Keratinocyte (primary cell): ENCODE measurements around the gene DHX15. TPM values are rescaled to one million over a fixed set of nuclear protein-coding genes. Genes with fewer than 3 reads are reported as not detected.

Experiments
- DNase-seq: peaks from one replicate; pipeline ENCODE4 v3.0.0-alpha.2; 2011; ENCODE audit warnings: low read depth, missing footprints, low spot score
- FAIRE-seq: peaks from 2 replicates; lab custom pipeline; 2011; peaks lifted over from hg19 to GRCh38; lab: Jason Lieb, UNC
- H2AFZ ChIP-seq: 2 replicates; pipeline ENCODE4 v1.6.0; 2012; ENCODE audit warnings: low read length, control low read depth, inconsistent platforms; ENCODE audit not compliant: control insufficient read depth
- H3K27ac ChIP-seq: 2 replicates; pipeline ENCODE4 v1.5.1; 2011; ENCODE audit warnings: low read length; ENCODE audit not compliant: control insufficient read depth, insufficient read depth
- H3K27me3 ChIP-seq: 3 replicates; pipeline ENCODE4 v1.6.0; 2011; ENCODE audit warnings: low read length; ENCODE audit not compliant: control insufficient read depth, insufficient read depth; ENCODE audit errors: extremely low read depth
- H3K36me3 ChIP-seq, 2 experiments: 2 replicates in 1 of 2; 3 replicates in 1 of 2; pipeline ENCODE4 v1.5.1; 2011; ENCODE audit warnings: low read length in 2 of 2, mild to moderate bottlenecking in 1 of 2; ENCODE audit not compliant: control insufficient read depth in 2 of 2, insufficient read depth in 2 of 2; ENCODE audit errors: extremely low read depth in 1 of 2
- H3K4me1 ChIP-seq: 3 replicates; pipeline ENCODE4 v1.5.1; 2011; ENCODE audit warnings: low read length; ENCODE audit not compliant: control insufficient read depth, insufficient read depth; ENCODE audit errors: extremely low read depth
- H3K4me2 ChIP-seq: 3 replicates; pipeline ENCODE4 v1.6.0; 2011; ENCODE audit warnings: low read depth, low read length; ENCODE audit not compliant: control insufficient read depth, insufficient read depth; ENCODE audit errors: extremely low read depth
- H3K4me3 ChIP-seq, 3 experiments: fragments of 200-600 bp in 1 of 3; sonication (generic) in 1 of 3; 2 replicates in 2 of 3; 3 replicates in 1 of 3; pipeline ENCODE4 v1.5.1; 2011 to 2016; ENCODE audit warnings: low read length in 3 of 3, mild to moderate bottlenecking in 3 of 3, control low read depth in 2 of 3, inconsistent platforms in 1 of 3, low read depth in 1 of 3, mixed read lengths in 1 of 3, mixed run types in 1 of 3, moderate library complexity in 1 of 3; ENCODE audit not compliant: control insufficient read depth in 2 of 3, insufficient read depth in 2 of 3; ENCODE audit errors: extremely low read depth in 1 of 3
- H3K79me2 ChIP-seq: 2 replicates; pipeline ENCODE4 v1.6.0; 2012; ENCODE audit warnings: low read length; ENCODE audit not compliant: control insufficient read depth, insufficient read depth
- H3K9ac ChIP-seq: 3 replicates; pipeline ENCODE4 v1.6.0; 2011; ENCODE audit warnings: low read length; ENCODE audit not compliant: control insufficient read depth, insufficient read depth; ENCODE audit errors: extremely low read depth
- H3K9me1 ChIP-seq: 3 replicates; pipeline ENCODE4 v1.6.0; 2011; ENCODE audit warnings: low read length; ENCODE audit not compliant: control insufficient read depth, insufficient read depth; ENCODE audit errors: extremely low read depth
- H3K9me3 ChIP-seq: 2 replicates; pipeline ENCODE4 v1.5.1; 2012; ENCODE audit warnings: low read depth, low read length; ENCODE audit not compliant: control insufficient read depth
- H4K20me1 ChIP-seq: 3 replicates; pipeline ENCODE4 v1.6.0; 2011; ENCODE audit warnings: low read length; ENCODE audit not compliant: control insufficient read depth, insufficient read depth; ENCODE audit errors: extremely low read depth
- CTCF ChIP-seq, 3 experiments: IDR thresholded peaks in 1 of 3; conservative IDR thresholded peaks in 1 of 3; optimal IDR thresholded peaks in 1 of 3; 2 replicates in 2 of 3; 3 replicates in 1 of 3; pipeline versions ENCODE3 to v1.5.1; 2011; ENCODE audit warnings: low read length in 3 of 3, mild to moderate bottlenecking in 3 of 3, moderate library complexity in 2 of 3, control low read depth in 1 of 3, inconsistent platforms in 1 of 3; ENCODE audit not compliant: insufficient read depth in 2 of 3; ENCODE audit errors: extremely low read depth in 1 of 3
- EZH2 ChIP-seq: IDR thresholded peaks from one replicate; pipeline ENCODE4 v1.6.1; 2012; ENCODE audit warnings: inconsistent platforms, mild to moderate bottlenecking, low read length, moderate library complexity
- dilution Hi-C: fragments of 300-500 bp; cut with MboI; formaldehyde crosslinking; loops from one replicate; pipeline ENCODE4 v1.7.0; 2020; ENCODE audit warnings: low sequenced_read_pairs; ENCODE audit not compliant: extremely low pct_ligation_motif_present
- polyA plus RNA-seq, 5 experiments: library from polyadenylated mRNA; depleted of rRNA in 3 of 5; stranded (reverse) in 3 of 5; stranded (forward) in 1 of 5; unstranded in 1 of 5; fragments of >200 nt; gene quantifications; 1 replicate in 1 of 5; 2 replicates in 3 of 5; 3 replicates in 1 of 5; pipeline versions ENCODE4 v1.2.1 to v1.2.3, GENCODE V29; 2011 to 2012; ENCODE audit warnings: missing spikeins in 2 of 5, low read depth in 1 of 5, low replicate concordance in 1 of 5

DHX15 gene
- polyA plus RNA-seq, 1 donor (not counting 4 experiments of a cell fraction or from before 2014, with no cell fraction given) = 206 TPM

GRCh38 chr4:24496597-24496996 lies 87.8 kb downstream of the DHX15 start:
- Histone ChIP-seq H3K79me2 (no peaks in the 10 kb centered on the region), H3K4me3 (no peak overlapping the region), H4K20me1 (no peaks in the 10 kb centered on the region), H3K27me3 (no peaks in the 10 kb centered on the region), H3K9me3 (no peaks in the 10 kb centered on the region), H3K4me2 (no peak overlapping the region), H3K36me3 (no peaks in the 10 kb centered on the region), H2AFZ (no peak overlapping the region), H3K9me1 (no peaks in the 10 kb centered on the region), H3K9ac (no peak overlapping the region), H3K27ac (no peak overlapping the region), H3K4me1 (no peaks in the 10 kb centered on the region)
- TF ChIP-seq CTCF (optimal IDR thresholded peaks at IDR 0.05 in 1 of 3, IDR thresholded peaks at IDR 0.05 in 1 of 3, conservative IDR thresholded peaks at IDR 0.05 in 1 of 3; ENCODE audit: extremely low read depth in 1 of 3, insufficient read depth in 2 of 3, low read length in 3 of 3) = no peak
- no peak for TF ChIP-seq EZH2
- no peak for FAIRE-seq
- dilution Hi-C loops = no loop called here
- no peak for DNase-seq

- dilution Hi-C loops = no loop called here
- Histone ChIP-seq H3K4me2 (no peak overlapping the region), H3K36me3 (no peaks in the 10 kb centered on the region), H3K27ac (no peak overlapping the region), H3K4me3 (no peak overlapping the region), H3K9ac (no peak overlapping the region), H3K27me3 (peaks cover under 1% of the 10 kb centered on the region), H3K4me1 (no peaks in the 10 kb centered on the region), H3K9me1 (no peaks in the 10 kb centered on the region), H3K79me2 (no peaks in the 10 kb centered on the region), H2AFZ (no peak overlapping the region), H3K9me3 (no peaks in the 10 kb centered on the region), H4K20me1 (no peaks in the 10 kb centered on the region)
- FAIRE-seq (no peak), DNase-seq (no peak)
- TF ChIP-seq CTCF (optimal IDR thresholded peaks at IDR 0.05 in 1 of 3, IDR thresholded peaks at IDR 0.05 in 1 of 3, conservative IDR thresholded peaks at IDR 0.05 in 1 of 3; ENCODE audit: extremely low read depth in 1 of 3, insufficient read depth in 2 of 3, low read length in 3 of 3) (no peak), EZH2 (no peak)
Measured at GRCh38 chr4:24495388-24495787, 89.0 kb downstream of the DHX15 start.
